GM21723 (cell line): ENCODE measurements around the gene PCYOX1L.

Source experiments
- ATAC-seq: cut with Tn5 transposase; IDR thresholded peaks from one replicate; pipeline ENCODE4 v1.9.1; 2021; ENCODE audit warnings: mild to moderate bottlenecking, moderate library complexity; ENCODE audit not compliant: unreplicated experiment

PCYOX1L gene

GRCh38 chr5:149406203-149406978 is 48.5 kb downstream of the PCYOX1L start:
- no peak for ATAC-seq

GRCh38 chr5:149406979-149407306 is 49.1 kb downstream of the PCYOX1L start:
- no peak for ATAC-seq

- no peak for ATAC-seq
These were observed 49.7 kb downstream of the PCYOX1L start for GRCh38 chr5:149407323-149408251.

- no peak for ATAC-seq
These were observed 50.6 kb downstream of the PCYOX1L start for GRCh38 chr5:149408252-149409099.

GRCh38 chr5:149409268-149409948 is 51.6 kb downstream of the PCYOX1L start:
- no peak for ATAC-seq

- ATAC-seq: no peak
These were observed 52.2 kb downstream of the PCYOX1L start for GRCh38 chr5:149410071-149410470.

GRCh38 chr5:149410721-149411432 is 53.0 kb downstream of the PCYOX1L start:
- ATAC-seq: no peak

GRCh38 chr5:149411738-149412519 is 54.1 kb downstream of the PCYOX1L start:
- no peak for ATAC-seq

GRCh38 chr5:149412783-149413476 is 55.1 kb downstream of the PCYOX1L start:
- no peak for ATAC-seq

GRCh38 chr5:149413477-149414210 is 55.8 kb downstream of the PCYOX1L start:
- ATAC-seq: no peak

GRCh38 chr5:149414405-149415065 is 56.7 kb downstream of the PCYOX1L start:
- no peak for ATAC-seq

GRCh38 chr5:149415066-149415967 is 57.5 kb downstream of the PCYOX1L start:
- no peak for ATAC-seq

- ATAC-seq: no peak
These were observed 59.3 kb downstream of the PCYOX1L start for GRCh38 chr5:149416987-149417710.

- no peak for ATAC-seq
These were observed 60.0 kb downstream of the PCYOX1L start for GRCh38 chr5:149417711-149418368.

GRCh38 chr5:149418910-149419531 is 61.2 kb downstream of the PCYOX1L start:
- no peak for ATAC-seq
